ENCODE measurements around the gene REXO5.
"Not testable (repeated sequence)": the region's sequence is repeated elsewhere in the genome, so short reads cannot be mapped to it uniquely, and the experiment has no call there.

The REXO5 gene

DNA sequence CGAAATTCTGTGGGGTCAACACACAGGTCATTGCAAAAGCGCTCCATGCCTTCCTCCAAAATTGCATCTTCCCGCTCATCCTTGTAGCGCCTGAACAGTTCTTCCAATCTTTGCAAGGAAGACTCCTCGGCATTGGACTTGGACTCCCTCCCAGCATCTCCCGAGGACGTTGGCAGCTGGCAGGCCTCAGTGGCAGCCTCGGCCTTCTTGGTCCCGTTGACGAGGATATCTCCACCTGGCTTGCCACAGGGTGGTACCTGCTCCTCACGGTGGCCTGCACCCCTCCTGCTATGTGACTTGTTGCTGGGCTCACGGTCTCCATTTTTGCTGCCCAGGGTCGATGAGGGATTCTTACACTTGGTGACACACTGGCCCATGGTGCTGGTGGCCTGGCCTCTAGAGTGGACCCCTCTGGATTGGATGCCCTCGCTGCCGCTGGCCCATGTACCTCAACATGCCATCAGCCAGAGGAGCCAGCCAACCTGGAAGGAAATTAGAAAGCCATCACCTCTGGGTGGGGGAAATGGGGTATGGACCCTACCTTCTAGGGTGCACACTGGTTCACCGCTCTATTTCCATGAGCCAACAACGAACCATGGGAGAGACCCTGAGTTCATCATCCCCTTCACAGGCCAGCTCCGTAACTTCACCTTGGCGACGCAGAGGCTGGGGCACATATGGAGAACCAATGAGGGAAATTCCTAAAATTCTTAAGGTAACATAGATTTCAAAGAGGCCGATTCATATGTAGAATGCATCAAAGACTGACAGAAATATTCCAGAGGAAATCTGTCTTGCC, 56.0 kb downstream of the REXO5 start:
- Histone ChIP-seq H3K9me3 (ENCODE audit: insufficient read depth, low read length) (no peaks in the 10 kb centered on the region), H3K4me2 (ENCODE audit: low read length) (no peak overlapping the region), H2AFZ (ENCODE audit: low read depth, low read length) (no peak overlapping the region), H4K20me1 (ENCODE audit: insufficient read depth, low read length) (no peaks in the 10 kb centered on the region), H3K4me1 (ENCODE audit: low read length) (peaks cover 23% of the 10 kb centered on the region), H3K4me3 (ENCODE audit: low read length) (no peak overlapping the region), H3K27ac (ENCODE audit: low read length) (no peak overlapping the region), H3K36me3 (replicated peaks; ENCODE audit: low read depth, low read length) (peaks cover 4% of the 10 kb centered on the region), H3K27me3 (ENCODE audit: low read depth, low read length) (no peaks in the 10 kb centered on the region), H3K79me2 (ENCODE audit: low read length) (no peaks in the 10 kb centered on the region), H3K9ac (ENCODE audit: low read length) (no peak overlapping the region)
- TF ChIP-seq CTCF (IDR thresholded peaks at IDR 0.05; ENCODE audit: low read depth, low read length) = no peak

GRCh38 chr16:20864376-20864775, 58.0 kb downstream of the REXO5 start:
- H2AFZ ChIP-seq (ENCODE audit: low read depth, low read length); H3K79me2 ChIP-seq (ENCODE audit: low read length); H3K4me3 ChIP-seq (ENCODE audit: low read length); H3K4me2 ChIP-seq (ENCODE audit: low read length); H3K36me3 ChIP-seq (replicated peaks; ENCODE audit: low read depth, low read length); H4K20me1 ChIP-seq (ENCODE audit: insufficient read depth, low read length); H3K27me3 ChIP-seq (ENCODE audit: low read depth, low read length); H3K27ac ChIP-seq (ENCODE audit: low read length); H3K9ac ChIP-seq (ENCODE audit: low read length); H3K9me3 ChIP-seq (ENCODE audit: insufficient read depth, low read length): not testable (repeated sequence)
- H3K4me1 ChIP-seq (ENCODE audit: low read length) = peaks cover 23% of the 10 kb centered on the region

- H3K4me2 ChIP-seq (ENCODE audit: low read length) = peak overlapping the region; percentile 52
- H3K79me2 ChIP-seq (ENCODE audit: low read length) = no peaks in the 10 kb centered on the region
- H3K4me1 ChIP-seq (ENCODE audit: low read length) = peaks cover 23% of the 10 kb centered on the region
- 0 out of 2 replicates have a peak, but pooled peaks cover 4% of the 10 kb centered on the region for H3K27me3 ChIP-seq (ENCODE audit: low read depth, low read length)
- no peaks in the 10 kb centered on the region for H3K9me3 ChIP-seq (ENCODE audit: insufficient read depth, low read length)
- TF ChIP-seq EZH2phosphoT487 (IDR thresholded peaks at IDR 0.05; ENCODE audit: low read depth) = no peak
- no peak for TF ChIP-seq CTCF (IDR thresholded peaks at IDR 0.05; ENCODE audit: low read depth, low read length)
- H3K4me3 ChIP-seq (ENCODE audit: low read length) = no peak overlapping the region
- peak overlapping the region; percentile 19; the same call in 1 of the 2 replicates for H3K9ac ChIP-seq (ENCODE audit: low read length)
- H4K20me1 ChIP-seq (ENCODE audit: insufficient read depth, low read length) = peaks cover 15% of the 10 kb centered on the region; the same call in 1 of the 2 replicates
- H3K27ac ChIP-seq (ENCODE audit: low read length) = peak overlapping the region; percentile 56
- peaks cover 4% of the 10 kb centered on the region for H3K36me3 ChIP-seq (replicated peaks; ENCODE audit: low read depth, low read length)
- no peak overlapping the region for H2AFZ ChIP-seq (ENCODE audit: low read depth, low read length)
Measured at GRCh38 chr16:20865420-20866131, 59.2 kb downstream of the REXO5 start.

DNA sequence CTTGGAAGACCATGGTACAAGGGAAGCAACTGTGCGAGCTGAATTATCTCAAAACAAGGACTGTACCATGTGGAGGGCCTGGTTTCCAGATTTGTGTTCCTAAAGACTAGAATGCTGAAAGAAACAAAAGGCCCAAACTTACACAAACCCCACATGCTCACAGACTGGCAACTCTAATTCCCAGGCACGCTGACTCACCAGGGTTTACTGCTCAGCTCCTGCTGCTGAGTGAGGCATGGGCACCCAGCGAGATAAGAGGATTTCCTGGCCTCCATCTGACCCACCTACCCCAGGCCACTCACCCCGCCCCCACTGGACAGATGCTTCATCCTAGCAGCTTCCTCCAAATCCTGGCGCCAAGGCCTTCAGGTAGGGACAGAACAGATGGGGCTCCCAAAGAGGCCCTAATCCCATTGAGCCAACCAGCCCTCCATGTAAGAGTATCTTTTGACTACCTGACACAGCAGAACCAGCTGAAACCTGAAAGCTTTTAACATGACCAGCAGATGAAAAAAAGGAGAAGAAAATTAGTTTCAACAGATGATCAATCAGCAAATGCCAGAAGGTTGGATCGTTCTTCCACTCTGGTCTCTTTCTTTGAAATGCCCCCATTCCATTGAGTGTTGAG, 59.9 kb downstream of the REXO5 start:
- Histone ChIP-seq H3K9ac (ENCODE audit: low read length) (peak overlapping the region; percentile 19; the same call in 1 of the 2 replicates), H3K4me3 (ENCODE audit: low read length) (no peak overlapping the region), H4K20me1 (ENCODE audit: insufficient read depth, low read length) (peaks cover 16% of the 10 kb centered on the region; the same call in 1 of the 2 replicates), H3K4me2 (ENCODE audit: low read length) (peak overlapping the region; percentile 52), H3K9me3 (ENCODE audit: insufficient read depth, low read length) (no peaks in the 10 kb centered on the region), H3K27me3 (ENCODE audit: low read depth, low read length) (0 out of 2 replicates have a peak, but pooled peaks cover 7% of the 10 kb centered on the region), H3K4me1 (ENCODE audit: low read length) (peaks cover 23% of the 10 kb centered on the region), H2AFZ (ENCODE audit: low read depth, low read length) (no peak overlapping the region), H3K27ac (ENCODE audit: low read length) (peak overlapping the region; percentile 56), H3K79me2 (ENCODE audit: low read length) (no peaks in the 10 kb centered on the region), H3K36me3 (replicated peaks; ENCODE audit: low read depth, low read length) (peaks cover 4% of the 10 kb centered on the region)
- no peak for TF ChIP-seq CTCF (IDR thresholded peaks at IDR 0.05; ENCODE audit: low read depth, low read length)
- no peak for TF ChIP-seq EZH2phosphoT487 (IDR thresholded peaks at IDR 0.05; ENCODE audit: low read depth)

Measured in OCI-LY3 (cell line).